Ishikawa (cell line): Measurements from ENCODE around the gene ANKRD18A.

Source experiments
- FOXM1 ChIP-seq: IDR thresholded peaks from 2 replicates; pipeline ENCODE4 v1.6.1; 2012; ENCODE audit warnings: low read depth, borderline replicate concordance
- NFIC ChIP-seq: IDR thresholded peaks from 2 replicates; pipeline ENCODE4 v1.6.1; 2012
- TAF1 ChIP-seq: IDR thresholded peaks from 2 replicates; pipeline ENCODE4 v1.6.1; 2012; ENCODE audit warnings: low read depth, mild to moderate bottlenecking

GRCh38 chr9:38641142-38641541, 20.7 kb upstream of the ANKRD18A start:
- TF ChIP-seq NFIC (no peak), FOXM1 (no peak), TAF1 (no peak)
